ENCODE results near the gene PIGB. TPM values are rescaled to one million over a fixed set of nuclear protein-coding genes. Genes with fewer than 3 reads are reported as not detected.
"Not testable (repeated sequence)": the region's sequence is repeated elsewhere in the genome, so short reads cannot be mapped to it uniquely, and the experiment has no call there.

The PIGB gene
- total and polyA plus RNA-seq, 8 donors, result 0.58 to 21.2 (median 7.7) TPM

DNA sequence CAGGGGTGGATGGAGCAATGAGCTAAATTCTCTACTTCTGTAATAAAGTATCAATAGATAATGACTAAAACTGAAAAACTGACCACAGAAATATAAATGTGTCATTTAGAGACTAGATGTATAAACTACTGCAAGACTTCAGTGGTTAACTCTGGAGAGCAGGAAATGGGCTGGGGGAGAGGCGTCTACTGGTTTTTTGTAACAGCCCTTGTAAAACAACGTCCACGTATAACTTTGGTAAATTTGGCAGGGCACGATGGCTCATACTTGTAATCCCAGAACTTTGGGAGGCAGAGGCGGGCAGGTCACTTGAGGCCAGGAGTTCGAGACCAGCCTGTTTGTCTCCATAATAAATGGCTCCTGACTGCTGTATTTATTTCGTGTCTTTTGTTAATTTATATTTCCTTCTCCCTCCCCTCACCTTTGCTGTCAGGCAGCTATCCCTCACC is 41.9 kb upstream of the PIGB start:
- Histone ChIP-seq H3K27me3 (no peaks in the 10 kb centered on the region), H3K36me3 (no peaks in the 10 kb centered on the region), H3K27ac (peak overlapping the region in 4 of 5 donors; percentile 20 to 66 (median 41)), H3K9me3 (no peaks in the 10 kb centered on the region), H3K4me3 (no peak overlapping the region), H3K4me1 (peaks cover 31 to 80% (median 40%) of the 10 kb centered on the region in 4 donors)
- intact Hi-C loops (cut with DNase I; ENCODE audit: low total_unique reads), result no loop called here
- no peak for DNase-seq
- no peak for TF ChIP-seq POLR2A (IDR thresholded peaks at IDR 0.05)
- no peak for TF ChIP-seq POLR2AphosphoS5 (IDR thresholded peaks at IDR 0.05)
- no peak for TF ChIP-seq EP300 (IDR thresholded peaks at IDR 0.05)
- no peak for TF ChIP-seq CTCF (IDR thresholded peaks at IDR 0.05)
- WGBS, 5 donors, result 45 to 59% (median 50%) methylated on average over 7 of the region's 7 CpGs

GRCh38 chr15:55277715-55278114 is 41.3 kb upstream of the PIGB start:
- H3K36me3 ChIP-seq, result no peaks in the 10 kb centered on the region
- H3K4me1 ChIP-seq, result peaks cover 37 to 80% (median 46%) of the 10 kb centered on the region in 4 donors
- intact Hi-C loops (cut with DNase I; ENCODE audit: low total_unique reads), result no loop called here
- TF ChIP-seq POLR2AphosphoS5 (IDR thresholded peaks at IDR 0.05), result no peak
- WGBS, 5 donors, result 59 to 78% (median 77%) methylated on average over 2 of the region's 2 CpGs
- H3K27ac ChIP-seq, result peak overlapping the region in 4 of 5 donors; percentile 35 to 66 (median 44)
- no peaks in the 10 kb centered on the region for H3K27me3 ChIP-seq
- DNase-seq, result no peak
- H3K9me3 ChIP-seq, result no peaks in the 10 kb centered on the region
- no peak overlapping the region for H3K4me3 ChIP-seq

DNA sequence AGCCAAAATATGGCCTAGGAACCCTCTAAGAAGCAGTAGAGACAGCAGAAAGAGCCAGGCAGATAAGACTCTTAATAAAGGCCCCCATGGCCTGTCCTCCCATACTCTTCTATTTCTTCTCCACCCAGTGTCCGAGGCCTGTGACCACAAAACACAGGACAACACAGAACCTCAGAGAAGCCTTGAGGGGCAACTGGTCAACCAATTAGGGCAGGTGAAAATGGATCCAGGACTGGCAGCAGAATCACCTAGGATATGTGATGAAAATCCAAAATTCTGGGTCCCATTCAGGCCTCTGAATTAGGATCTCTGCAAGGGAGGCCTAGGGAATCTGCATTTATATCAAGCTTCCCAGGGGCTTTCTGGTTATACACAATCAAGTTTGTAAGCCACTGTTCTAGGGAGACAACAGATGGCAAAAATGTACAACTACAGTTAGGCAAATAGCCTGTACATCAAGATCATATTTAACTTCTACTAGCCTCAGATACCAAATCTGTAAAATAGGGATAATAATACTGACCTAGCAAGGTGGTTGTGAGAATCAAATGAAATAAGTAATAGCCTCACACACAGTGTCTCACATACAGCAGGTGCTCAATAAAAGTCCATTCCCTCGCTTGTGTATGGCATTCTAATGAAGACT is 39.8 kb upstream of the PIGB start:
- no peak for DNase-seq
- TF ChIP-seq EP300 (IDR thresholded peaks at IDR 0.05) (no peak), POLR2A (IDR thresholded peaks at IDR 0.05) (no peak), CTCF (IDR thresholded peaks at IDR 0.05) (no peak), POLR2AphosphoS5 (IDR thresholded peaks at IDR 0.05) (no peak)
- peak overlapping the region; percentile 48 to 95 (median 64) for H3K27ac ChIP-seq
- no peaks in the 10 kb centered on the region for H3K36me3 ChIP-seq
- H3K4me3 ChIP-seq, result no peak overlapping the region
- H3K9me3 ChIP-seq, result no peaks in the 10 kb centered on the region
- WGBS, 5 donors, result 75 to 89% (median 84%) methylated on average over 2 of the region's 2 CpGs
- peaks cover 43 to 86% (median 59%) of the 10 kb centered on the region in 4 donors for H3K4me1 ChIP-seq
- H3K27me3 ChIP-seq, result no peaks in the 10 kb centered on the region
- intact Hi-C loops (cut with DNase I; ENCODE audit: low total_unique reads), result no loop called here

DNA sequence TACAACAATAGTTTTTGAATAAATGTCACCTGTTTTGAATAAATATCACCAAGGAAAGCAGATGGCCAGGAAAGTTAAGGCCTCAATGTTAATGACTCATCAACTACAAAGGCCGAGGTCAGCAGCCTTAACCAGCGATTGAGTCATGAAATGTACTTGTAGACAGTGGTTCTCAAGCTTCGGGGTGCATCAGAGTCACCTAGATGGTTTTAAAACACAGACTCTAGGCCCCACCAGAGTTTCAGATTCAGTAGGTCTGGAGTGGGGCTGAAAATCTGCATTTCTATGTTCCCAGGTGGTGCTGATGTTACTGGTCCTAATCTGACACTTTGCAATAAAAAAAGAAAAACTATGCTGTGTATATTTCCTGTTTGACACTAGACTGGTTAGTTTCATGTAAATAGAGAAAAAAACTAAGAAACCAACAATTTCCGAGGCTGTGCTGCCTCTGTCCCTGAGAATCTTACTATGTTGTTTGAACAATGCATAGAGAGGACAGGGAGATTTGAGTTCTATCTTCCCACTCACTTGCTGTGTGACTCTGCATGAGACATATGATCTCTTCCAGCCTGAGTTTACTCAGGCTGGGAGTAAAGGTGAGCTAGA is 39.2 kb upstream of the PIGB start:
- H3K4me1 ChIP-seq, result peaks cover 43 to 93% (median 63%) of the 10 kb centered on the region in 4 donors
- intact Hi-C loops (cut with DNase I; ENCODE audit: low total_unique reads), result no loop called here
- H3K9me3 ChIP-seq, result no peaks in the 10 kb centered on the region
- peak in 1 of 3 donors; percentile 50 for TF ChIP-seq POLR2AphosphoS5 (IDR thresholded peaks at IDR 0.05)
- TF ChIP-seq EP300 (IDR thresholded peaks at IDR 0.05), result no peak
- no peak for TF ChIP-seq POLR2A (IDR thresholded peaks at IDR 0.05)
- TF ChIP-seq CTCF (IDR thresholded peaks at IDR 0.05), result no peak
- H3K27ac ChIP-seq, result peak overlapping the region in 4 of 5 donors; percentile 48 to 95 (median 68)
- H3K27me3 ChIP-seq, result no peaks in the 10 kb centered on the region
- no peaks in the 10 kb centered on the region for H3K36me3 ChIP-seq
- no peak overlapping the region for H3K4me3 ChIP-seq
- WGBS, 5 donors, result 45 to 61% (median 53%) methylated on average over 4 of the region's 4 CpGs
- DNase-seq, result no peak

GRCh38 chr15:55280589-55280988 is 38.4 kb upstream of the PIGB start:
- DNase-seq; H3K4me3 ChIP-seq; intact Hi-C loops (cut with DNase I; ENCODE audit: low total_unique reads); H3K9me3 ChIP-seq; H3K27me3 ChIP-seq; H3K36me3 ChIP-seq: not testable (repeated sequence)
- Histone ChIP-seq H3K27ac (peak overlapping the region in 3 of 5 donors; percentile 48 to 95 (median 76)), H3K4me1 (peaks cover 43 to 93% (median 67%) of the 10 kb centered on the region in 4 donors)
- 75 to 92% (median 82%) methylated on average over 2 of the region's 2 CpGs for WGBS, 5 donors

All from stomach (tissue), 9 donors.